D341Med (cell line): Measurements from ENCODE around the gene NRCAM.
"Not testable (repeated sequence)": the region's sequence is repeated elsewhere in the genome, so short reads cannot be mapped to it uniquely, and the experiment has no call there.

Experiments
- DNase-seq: peaks from one replicate; pipeline ENCODE4 v3.0.0; 2012; ENCODE audit warnings: low spot score

The NRCAM gene

GRCh38 chr7:108345710-108346336 is 110.4 kb downstream of the NRCAM start:
- DNase-seq: peak; percentile 51

GRCh38 chr7:108340856-108341411 is 115.3 kb downstream of the NRCAM start:
- no peak for DNase-seq

GRCh38 chr7:108340406-108340805 is 115.8 kb downstream of the NRCAM start:
- DNase-seq: not testable (repeated sequence)

GRCh38 chr7:108335269-108335918 is 120.8 kb downstream of the NRCAM start:
- DNase-seq: no peak

GRCh38 chr7:108332937-108333336 is 123.3 kb downstream of the NRCAM start:
- no peak for DNase-seq

- no peak for DNase-seq
These were observed 124.3 kb downstream of the NRCAM start for GRCh38 chr7:108331971-108332370.

- DNase-seq: no peak
These were observed 126.0 kb downstream of the NRCAM start for GRCh38 chr7:108330227-108330626.

GRCh38 chr7:108329514-108329913 is 126.7 kb downstream of the NRCAM start:
- no peak for DNase-seq

- DNase-seq: no peak
These were observed 128.0 kb downstream of the NRCAM start for GRCh38 chr7:108328174-108328651.

- DNase-seq: no peak
These were observed 128.9 kb downstream of the NRCAM start for GRCh38 chr7:108327353-108327752.

- DNase-seq: peak; percentile 53
These were observed 129.3 kb downstream of the NRCAM start for GRCh38 chr7:108326938-108327337.

GRCh38 chr7:108324053-108325038 is 131.9 kb downstream of the NRCAM start:
- DNase-seq: no peak

- DNase-seq: no peak
These were observed 133.1 kb downstream of the NRCAM start for GRCh38 chr7:108322925-108323832.

GRCh38 chr7:108322046-108322445 is 134.2 kb downstream of the NRCAM start:
- no peak for DNase-seq

- no peak for DNase-seq
These were observed 134.9 kb downstream of the NRCAM start for GRCh38 chr7:108321359-108321758.

GRCh38 chr7:108316708-108317107 is 139.5 kb downstream of the NRCAM start:
- no peak for DNase-seq

- no peak for DNase-seq
These were observed 141.7 kb downstream of the NRCAM start for GRCh38 chr7:108314551-108314950.

GRCh38 chr7:108314049-108314448 is 142.2 kb downstream of the NRCAM start:
- DNase-seq: no peak

- no peak for DNase-seq
These were observed 143.2 kb downstream of the NRCAM start for GRCh38 chr7:108313086-108313485.

GRCh38 chr7:108311446-108312168 is 144.6 kb downstream of the NRCAM start:
- no peak for DNase-seq
